ENCODE data around the gene CHKA.

Gene CHKA

GRCh38 chr11:68021167-68021787 lies 99.9 kb downstream of the CHKA start:
- Histone ChIP-seq H2AFZ (ENCODE audit: low read length) (no peak overlapping the region), H3K9me3 (ENCODE audit: insufficient read depth, low read depth, low read length) (no peaks in the 10 kb centered on the region), H3K27me3 (ENCODE audit: insufficient read depth, low read length, poor library complexity, severe bottlenecking) (no peaks in the 10 kb centered on the region), H3K9me2 (replicated peaks; ENCODE audit: low read depth, low read length) (no peaks in the 10 kb centered on the region), H3K36me3 (ENCODE audit: insufficient read depth, low read length) (no peaks in the 10 kb centered on the region), H3K4me1 (ENCODE audit: insufficient read depth, low read length, poor library complexity, severe bottlenecking) (no peaks in the 10 kb centered on the region), H3K4me2 (ENCODE audit: low read depth, low read length, poor library complexity, severe bottlenecking) (no peak overlapping the region), H3F3A (ENCODE audit: low read depth) (peaks cover 3% of the 10 kb centered on the region; the same call in 1 of the 2 replicates), H3K9ac (ENCODE audit: low read depth, low read length, poor library complexity, severe bottlenecking) (no peak overlapping the region), H3K4me3 (ENCODE audit: low read length, poor library complexity, severe bottlenecking) (no peak overlapping the region), H3K79me2 (ENCODE audit: insufficient read depth, low read length) (no peaks in the 10 kb centered on the region), H4K20me1 (ENCODE audit: insufficient read depth, low read length, poor library complexity, severe bottlenecking) (no peaks in the 10 kb centered on the region)
- no peak for TF ChIP-seq EZH2phosphoT487 (IDR thresholded peaks at IDR 0.05; ENCODE audit: borderline replicate concordance)
- TF ChIP-seq, protein P1, sequence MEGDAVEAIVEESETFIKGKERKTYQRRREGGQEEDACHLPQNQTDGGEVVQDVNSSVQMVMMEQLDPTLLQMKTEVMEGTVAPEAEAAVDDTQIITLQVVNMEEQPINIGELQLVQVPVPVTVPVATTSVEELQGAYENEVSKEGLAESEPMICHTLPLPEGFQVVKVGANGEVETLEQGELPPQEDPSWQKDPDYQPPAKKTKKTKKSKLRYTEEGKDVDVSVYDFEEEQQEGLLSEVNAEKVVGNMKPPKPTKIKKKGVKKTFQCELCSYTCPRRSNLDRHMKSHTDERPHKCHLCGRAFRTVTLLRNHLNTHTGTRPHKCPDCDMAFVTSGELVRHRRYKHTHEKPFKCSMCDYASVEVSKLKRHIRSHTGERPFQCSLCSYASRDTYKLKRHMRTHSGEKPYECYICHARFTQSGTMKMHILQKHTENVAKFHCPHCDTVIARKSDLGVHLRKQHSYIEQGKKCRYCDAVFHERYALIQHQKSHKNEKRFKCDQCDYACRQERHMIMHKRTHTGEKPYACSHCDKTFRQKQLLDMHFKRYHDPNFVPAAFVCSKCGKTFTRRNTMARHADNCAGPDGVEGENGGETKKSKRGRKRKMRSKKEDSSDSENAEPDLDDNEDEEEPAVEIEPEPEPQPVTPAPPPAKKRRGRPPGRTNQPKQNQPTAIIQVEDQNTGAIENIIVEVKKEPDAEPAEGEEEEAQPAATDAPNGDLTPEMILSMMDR (conservative IDR thresholded peaks at IDR 0.05; ENCODE audit: low read length) = 0 out of 2 replicates have a peak, but pooled peaks have one; percentile 10

DNA sequence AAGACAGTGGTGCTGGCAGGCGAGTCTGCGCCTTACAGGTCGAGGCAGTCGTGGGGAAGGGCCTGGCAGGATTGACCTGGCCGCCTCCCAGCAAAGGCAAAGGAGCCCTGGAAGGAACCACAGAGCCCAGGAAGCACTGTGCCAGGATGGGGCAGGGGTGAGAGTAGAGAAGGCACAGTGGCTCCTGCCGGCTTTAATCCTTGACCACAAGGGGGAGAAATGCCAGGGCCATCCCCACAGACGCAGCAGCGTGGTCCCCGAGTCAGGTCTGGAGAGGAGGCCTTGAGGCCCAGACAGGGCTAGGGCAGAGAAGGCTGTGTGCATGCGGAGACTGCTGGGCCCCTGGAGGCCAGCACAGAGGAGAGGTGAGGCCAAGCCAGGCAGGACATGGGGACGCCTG lies 100.6 kb downstream of the CHKA start:
- H3K4me2 ChIP-seq (ENCODE audit: low read depth, low read length, poor library complexity, severe bottlenecking) = no peak overlapping the region
- H3F3A ChIP-seq (ENCODE audit: low read depth) = peaks cover 3% of the 10 kb centered on the region; the same call in 1 of the 2 replicates
- no peak overlapping the region for H3K9ac ChIP-seq (ENCODE audit: low read depth, low read length, poor library complexity, severe bottlenecking)
- no peak overlapping the region for H3K4me3 ChIP-seq (ENCODE audit: low read length, poor library complexity, severe bottlenecking)
- no peak overlapping the region for H2AFZ ChIP-seq (ENCODE audit: low read length)
- no peaks in the 10 kb centered on the region for H3K36me3 ChIP-seq (ENCODE audit: insufficient read depth, low read length)
- TF ChIP-seq, protein P1 (conservative IDR thresholded peaks at IDR 0.05; ENCODE audit: low read length) = no peak
- TF ChIP-seq EZH2phosphoT487 (IDR thresholded peaks at IDR 0.05; ENCODE audit: borderline replicate concordance) = no peak
- no peaks in the 10 kb centered on the region for H3K79me2 ChIP-seq (ENCODE audit: insufficient read depth, low read length)
- no peaks in the 10 kb centered on the region for H3K27me3 ChIP-seq (ENCODE audit: insufficient read depth, low read length, poor library complexity, severe bottlenecking)
- H3K9me2 ChIP-seq (replicated peaks; ENCODE audit: low read depth, low read length) = no peaks in the 10 kb centered on the region
- H3K4me1 ChIP-seq (ENCODE audit: insufficient read depth, low read length, poor library complexity, severe bottlenecking) = no peaks in the 10 kb centered on the region
- no peaks in the 10 kb centered on the region for H4K20me1 ChIP-seq (ENCODE audit: insufficient read depth, low read length, poor library complexity, severe bottlenecking)
- H3K9me3 ChIP-seq (ENCODE audit: insufficient read depth, low read depth, low read length) = no peaks in the 10 kb centered on the region

GRCh38 chr11:68019486-68019885 lies 101.7 kb downstream of the CHKA start:
- H3K4me1 ChIP-seq (ENCODE audit: insufficient read depth, low read length, poor library complexity, severe bottlenecking) = peaks cover 2% of the 10 kb centered on the region
- H3K27me3 ChIP-seq (ENCODE audit: insufficient read depth, low read length, poor library complexity, severe bottlenecking) = no peaks in the 10 kb centered on the region
- H3K9me3 ChIP-seq (ENCODE audit: insufficient read depth, low read depth, low read length) = no peaks in the 10 kb centered on the region
- H3K36me3 ChIP-seq (ENCODE audit: insufficient read depth, low read length) = no peaks in the 10 kb centered on the region
- no peak overlapping the region for H3K4me2 ChIP-seq (ENCODE audit: low read depth, low read length, poor library complexity, severe bottlenecking)
- H3K4me3 ChIP-seq (ENCODE audit: low read length, poor library complexity, severe bottlenecking) = no peak overlapping the region
- peaks cover 3% of the 10 kb centered on the region; the same call in 1 of the 2 replicates for H3F3A ChIP-seq (ENCODE audit: low read depth)
- no peaks in the 10 kb centered on the region for H3K79me2 ChIP-seq (ENCODE audit: insufficient read depth, low read length)
- no peaks in the 10 kb centered on the region for H4K20me1 ChIP-seq (ENCODE audit: insufficient read depth, low read length, poor library complexity, severe bottlenecking)
- no peak overlapping the region for H2AFZ ChIP-seq (ENCODE audit: low read length)
- no peak overlapping the region for H3K9ac ChIP-seq (ENCODE audit: low read depth, low read length, poor library complexity, severe bottlenecking)
- TF ChIP-seq, protein P1 (conservative IDR thresholded peaks at IDR 0.05; ENCODE audit: low read length) = no peak
- no peak for TF ChIP-seq EZH2phosphoT487 (IDR thresholded peaks at IDR 0.05; ENCODE audit: borderline replicate concordance)
- H3K9me2 ChIP-seq (replicated peaks; ENCODE audit: low read depth, low read length) = no peaks in the 10 kb centered on the region
